ENCODE data around the gene SEMA3B. TPM values are rescaled to one million over a fixed set of nuclear protein-coding genes. Genes with fewer than 3 reads are reported as not detected.
A peak's percentile ranks its signal among the peaks of the same experiment; 100 is the strongest.

SEMA3B gene
- total and polyA plus RNA-seq, 2 of the 4 experiments (the other 2 are of a cell fraction) = 4.3 to 29.3 TPM

DNA sequence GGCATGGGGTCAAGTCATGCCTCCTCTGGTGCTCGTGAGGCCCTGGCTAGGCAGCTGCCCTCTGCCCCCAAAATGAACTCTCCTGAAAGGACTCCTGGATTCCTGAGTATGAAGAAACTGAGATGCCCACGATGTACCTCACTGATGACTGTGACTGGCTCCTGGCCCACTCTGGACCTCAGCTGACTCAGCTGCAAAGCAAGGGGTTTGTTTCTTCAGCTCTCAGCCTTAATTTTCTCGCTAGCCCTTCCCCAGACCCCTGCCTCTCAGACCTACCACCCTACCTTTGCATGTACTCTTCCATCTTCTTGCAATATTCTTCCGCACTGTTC lies 38.2 kb upstream of the SEMA3B start:
- Histone ChIP-seq H2AK9ac (replicated peaks; ENCODE audit: low read depth, low read length, poor library complexity) (peak overlapping the region; percentile 76), H3K27me3 (ENCODE audit: control insufficient read depth, insufficient read depth, low read length) (no peaks in the 10 kb centered on the region), H3K9ac (ENCODE audit: low read depth, low read length) (no peak overlapping the region), H3K27ac (ENCODE audit: insufficient read depth, low read length) (no peak overlapping the region), H4K20me1 (ENCODE audit: insufficient read depth, low read length) (no peaks in the 10 kb centered on the region), H3K4ac (ENCODE audit: low read depth, low read length) (no peak overlapping the region), H2AFZ (replicated peaks; ENCODE audit: low read length, poor library complexity) (peak overlapping the region; percentile 58), H3K36me3 (ENCODE audit: control insufficient read depth, insufficient read depth, low read length) (no peaks in the 10 kb centered on the region), H4K91ac (ENCODE audit: insufficient read depth, low read depth, low read length) (no peak overlapping the region), H4K5ac (ENCODE audit: low read depth, low read length) (no peak overlapping the region), H2BK20ac (ENCODE audit: low read depth, low read length) (no peak overlapping the region), H4K8ac (ENCODE audit: low read depth in 2 of 2, low read length in 2 of 2) (no peak overlapping the region), H2BK5ac (ENCODE audit: low read depth, low read length, poor library complexity, severe bottlenecking) (no peak overlapping the region), H3K4me2 (ENCODE audit: low read depth, low read length) (no peak overlapping the region), H3K14ac (replicated peaks; ENCODE audit: low read depth, low read length) (no peak overlapping the region), H2BK15ac (ENCODE audit: low read depth, low read length) (no peak overlapping the region), H3K79me1 (ENCODE audit: low read depth in 1 of 2, low read length in 2 of 2) (peaks cover 0 to 18% of the 10 kb centered on the region in 2 experiments; a peak in 2 of 4 replicates), H3K9me3 (ENCODE audit: control insufficient read depth, insufficient read depth, low read length) (no peaks in the 10 kb centered on the region), H3K4me1 (ENCODE audit: control insufficient read depth, insufficient read depth, low read length) (peaks cover 7% of the 10 kb centered on the region), H3K18ac (ENCODE audit: low read depth, low read length) (no peak overlapping the region), H2BK120ac (ENCODE audit: low read depth, low read length) (no peak overlapping the region), H2AK5ac (ENCODE audit: low read depth, low read length) (no peak overlapping the region; the same call in 1 of the 2 replicates), H3K23ac (ENCODE audit: low read depth, low read length) (no peak overlapping the region; the same call in 1 of the 2 replicates), H3K56ac (ENCODE audit: extremely low read depth, insufficient read depth, low read length) (no peak overlapping the region), H3K9me1 (ENCODE audit: insufficient read depth, low read length) (peaks cover 9% of the 10 kb centered on the region; the same call in 1 of the 2 replicates), H3K4me3 (ENCODE audit: insufficient read depth, low read depth, low read length) (no peak overlapping the region)
- ATAC-seq (ENCODE audit: low read depth) (no peak), DNase-seq (peak; percentile 63)
- ChIA-PET POLR2A (ENCODE audit: unreplicated experiment) (no interaction called here), CTCF (no interaction called here)
- TF ChIP-seq ELK1 (IDR thresholded peaks at IDR 0.05; ENCODE audit: borderline replicate concordance, low read depth, low read length) (no peak), CEBPB (IDR thresholded peaks at IDR 0.05; ENCODE audit: low read depth, low read length) (peak; percentile 65), MAFK (IDR thresholded peaks at IDR 0.05; ENCODE audit: low read depth, low read length) (peak; percentile 43; the same call in 1 of the 2 replicates)
- WGBS, 2 experiments (ENCODE audit: extremely low coverage in 2 of 2, insufficient read length in 1 of 2) = 79% methylated on average over 2 of the region's 4 CpGs; no CpG with 5 or more reads in 1 of the 2 experiments
- intact Hi-C loops (cut with micrococcal nuclease) = no loop called here
- dilution Hi-C loops (cut with HindIII; ENCODE audit: low sequenced_read_pairs, unreplicated experiment) = no loop called here
- in situ Hi-C loops (cut with MboI; ENCODE audit: low sequenced_read_pairs) = no loop called here
- no TSS peak for BruUV-seq (replicated peaks)
